Naive thymus-derived CD8-positive, alpha-beta T cell (primary cell): ENCODE data around the gene PXDN. TPM values are rescaled to one million over a fixed set of nuclear protein-coding genes. Genes with fewer than 3 reads are reported as not detected.
"Not testable (repeated sequence)": the region's sequence is repeated elsewhere in the genome, so short reads cannot be mapped to it uniquely, and the experiment has no call there.

ENCODE experiments used
- ATAC-seq, 2 donors: fragments of 150-1000 bp; cut with Tn5 transposase in 1 of 2; sonication (Bioruptor Pico), chemical (Tn5 transposase) in 1 of 2; 1 replicate in 1 of 2; 2 replicates in 1 of 2; pipeline ENCODE4 v1.10.0; 2021; ENCODE audit warnings: mild to moderate bottlenecking in 2 of 2, moderate library complexity in 2 of 2
- POLR2A ChIA-PET: fragments of 350-600 bp; sonication (Branson Sonifier 250); formaldehyde crosslinking; loops from one replicate; lab custom pipeline; 2021; ENCODE audit warnings: antibody characterized with exemption; lab: Charles Lee
- DNase-seq, 10 donors: peaks; one replicate each; pipeline versions ENCODE4 v3.0.0 to v3.0.0-alpha.2; 2020 to 2022
- H3K27ac Mint-ChIP-seq, 10 donors: one replicate each; pipeline ENCODE4 v1.8.0; 2020 to 2022; ENCODE audit warnings: mild to moderate bottlenecking in 10 of 10, mixed read lengths in 10 of 10, moderate library complexity in 4 of 10, inconsistent platforms in 1 of 10
- H3K27me3 Mint-ChIP-seq, 5 donors: one replicate each; pipeline ENCODE4 v1.8.0; 2021 to 2022; ENCODE audit warnings: mixed read lengths in 5 of 5
- H3K36me3 Mint-ChIP-seq, 3 donors: one replicate each; pipeline ENCODE4 v1.8.0; 2020 to 2022; ENCODE audit warnings: mixed read lengths in 3 of 3, mild to moderate bottlenecking in 2 of 3, inconsistent platforms in 1 of 3
- H3K4me1 Mint-ChIP-seq, 4 donors: one replicate each; pipeline ENCODE4 v1.8.0; 2021 to 2022; ENCODE audit warnings: mixed read lengths in 4 of 4
- H3K4me3 Mint-ChIP-seq, 10 donors: one replicate each; pipeline ENCODE4 v1.8.0; 2020 to 2022; ENCODE audit warnings: mild to moderate bottlenecking in 10 of 10, mixed read lengths in 10 of 10, moderate library complexity in 6 of 10, inconsistent platforms in 1 of 10
- H3K9me3 Mint-ChIP-seq, 9 donors: one replicate each; pipeline ENCODE4 v1.8.0; 2020 to 2022; ENCODE audit warnings: mixed read lengths in 9 of 9, mild to moderate bottlenecking in 3 of 9, inconsistent platforms in 1 of 9, moderate library complexity in 1 of 9
- polyA plus RNA-seq, 3 donors: library from polyadenylated mRNA; unstranded; fragments of 300-500 nt; fragmentation: Illumina TruSeq; gene quantifications; one replicate each; pipeline ENCODE4 v1.2.3, GENCODE V29; 2021
- total RNA-seq, 8 experiments: library from RNA in 2 of 8; stranded (reverse) in 2 of 8; gene quantifications; one replicate each; pipeline ENCODE4 v1.2.3 and lab custom pipeline; 2021 to 2026

Gene PXDN
- total and polyA plus RNA-seq, 5 experiments from 2014 or later: 0.42 to 2.0 (median 1.4) TPM

GRCh38 chr2:1731963-1732768, 12.1 kb downstream of the PXDN start:
- POLR2A ChIA-PET: no interaction called here
- Mint-ChIP-seq H3K27ac (no peak overlapping the region), H3K36me3 (no peaks in the 10 kb centered on the region), H3K4me1 (no peaks in the 10 kb centered on the region), H3K4me3 (no peak overlapping the region), H3K27me3 (peaks cover 0 to 16% (median 2%) of the 10 kb centered on the region in 5 donors), H3K9me3 (peaks cover 0 to 2% (median 0%) of the 10 kb centered on the region in 9 donors)
- DNase-seq (no peak), ATAC-seq (no peak)

- no peak overlapping the region for H3K27ac Mint-ChIP-seq
- H3K27me3 Mint-ChIP-seq: peaks cover 0 to 17% (median 2%) of the 10 kb centered on the region in 5 donors
- POLR2A ChIA-PET: interaction anchor here (0.6 kb wide), 1 partner anchor 130 kb away, joined by 3 read pairs; no protein-coding TSS in a partner anchor
- no peaks in the 10 kb centered on the region for H3K4me1 Mint-ChIP-seq
- peaks cover 0 to 2% (median 0%) of the 10 kb centered on the region in 9 donors for H3K9me3 Mint-ChIP-seq
- H3K4me3 Mint-ChIP-seq: no peak overlapping the region
- DNase-seq (no peak), ATAC-seq (no peak)
- H3K36me3 Mint-ChIP-seq: no peaks in the 10 kb centered on the region
These were observed 12.8 kb downstream of the PXDN start for GRCh38 chr2:1731447-1731962.

GRCh38 chr2:1730015-1730927, 14.0 kb downstream of the PXDN start:
- Mint-ChIP-seq H3K36me3 (no peaks in the 10 kb centered on the region), H3K27me3 (peaks cover 0 to 17% (median 2%) of the 10 kb centered on the region in 5 donors), H3K4me1 (no peaks in the 10 kb centered on the region), H3K27ac (no peak overlapping the region), H3K9me3 (no peaks in the 10 kb centered on the region), H3K4me3 (no peak overlapping the region)
- POLR2A ChIA-PET: no interaction called here
- ATAC-seq (no peak), DNase-seq (no peak)

- peaks cover 0 to 17% (median 2%) of the 10 kb centered on the region in 5 donors for H3K27me3 Mint-ChIP-seq
- POLR2A ChIA-PET: no interaction called here
- no peaks in the 10 kb centered on the region for H3K4me1 Mint-ChIP-seq
- ATAC-seq (no peak), DNase-seq (no peak)
- no peaks in the 10 kb centered on the region for H3K9me3 Mint-ChIP-seq
- no peaks in the 10 kb centered on the region for H3K36me3 Mint-ChIP-seq
- H3K27ac Mint-ChIP-seq: no peak overlapping the region
- no peak overlapping the region for H3K4me3 Mint-ChIP-seq
These were observed 15.1 kb downstream of the PXDN start for GRCh38 chr2:1729242-1729641.

- Mint-ChIP-seq H3K36me3 (no peaks in the 10 kb centered on the region), H3K4me3 (no peak overlapping the region), H3K27me3 (peaks cover 0 to 17% (median 2%) of the 10 kb centered on the region in 5 donors), H3K27ac (peak overlapping the region in 1 of 10 donors; percentile 56), H3K4me1 (no peaks in the 10 kb centered on the region), H3K9me3 (no peaks in the 10 kb centered on the region)
- DNase-seq (no peak), ATAC-seq (no peak)
- POLR2A ChIA-PET: no interaction called here
These were observed 15.5 kb downstream of the PXDN start for GRCh38 chr2:1728821-1729220.

- POLR2A ChIA-PET: interaction anchor here (0.6 kb wide), 1 partner anchor 13 kb away, joined by 3 read pairs; no protein-coding TSS in a partner anchor
- H3K9me3 Mint-ChIP-seq: no peaks in the 10 kb centered on the region
- DNase-seq: no peak
- no peak overlapping the region for H3K27ac Mint-ChIP-seq
- H3K4me3 Mint-ChIP-seq: no peak overlapping the region
- no peak for ATAC-seq
- H3K4me1 Mint-ChIP-seq: no peaks in the 10 kb centered on the region
- H3K27me3 Mint-ChIP-seq: peaks cover 0 to 17% (median 2%) of the 10 kb centered on the region in 5 donors
- no peaks in the 10 kb centered on the region for H3K36me3 Mint-ChIP-seq
These were observed 16.4 kb downstream of the PXDN start for GRCh38 chr2:1727796-1728474.

GRCh38 chr2:1727101-1727771, 17.1 kb downstream of the PXDN start:
- Mint-ChIP-seq H3K9me3 (no peaks in the 10 kb centered on the region), H3K36me3 (no peaks in the 10 kb centered on the region), H3K27ac (no peak overlapping the region), H3K4me1 (no peaks in the 10 kb centered on the region), H3K27me3 (peaks cover 0 to 15% (median 2%) of the 10 kb centered on the region in 5 donors), H3K4me3 (no peak overlapping the region)
- DNase-seq (no peak), ATAC-seq (no peak)
- POLR2A ChIA-PET: no interaction called here

GRCh38 chr2:1726558-1726957, 17.8 kb downstream of the PXDN start:
- POLR2A ChIA-PET: no interaction called here
- Mint-ChIP-seq H3K9me3 (no peaks in the 10 kb centered on the region), H3K4me3 (no peak overlapping the region), H3K27ac (no peak overlapping the region), H3K27me3 (peaks cover 0 to 15% (median 0%) of the 10 kb centered on the region in 5 donors), H3K36me3 (no peaks in the 10 kb centered on the region), H3K4me1 (no peaks in the 10 kb centered on the region)
- DNase-seq (no peak), ATAC-seq (no peak)

- ATAC-seq, POLR2A ChIA-PET, H3K9me3 Mint-ChIP-seq, H3K4me3 Mint-ChIP-seq, H3K4me1 Mint-ChIP-seq, H3K27ac Mint-ChIP-seq, DNase-seq, H3K36me3 Mint-ChIP-seq: not testable (repeated sequence)
- H3K27me3 Mint-ChIP-seq: peaks cover 0 to 16% (median 0%) of the 10 kb centered on the region in 5 donors
These were observed 20.0 kb downstream of the PXDN start for GRCh38 chr2:1724351-1724750.

- Mint-ChIP-seq H3K4me3 (no peak overlapping the region), H3K9me3 (peaks cover 0 to 2% (median 0%) of the 10 kb centered on the region in 9 donors), H3K27ac (no peak overlapping the region), H3K27me3 (peaks cover 0 to 16% (median 0%) of the 10 kb centered on the region in 5 donors), H3K36me3 (no peaks in the 10 kb centered on the region), H3K4me1 (no peaks in the 10 kb centered on the region)
- DNase-seq (no peak), ATAC-seq (no peak)
- POLR2A ChIA-PET: no interaction called here
These were observed 20.8 kb downstream of the PXDN start for GRCh38 chr2:1723397-1724042.

- DNase-seq (no peak), ATAC-seq (no peak)
- H3K27ac Mint-ChIP-seq: no peak overlapping the region
- H3K36me3 Mint-ChIP-seq: no peaks in the 10 kb centered on the region
- POLR2A ChIA-PET: no interaction called here
- peaks cover 0 to 15% (median 0%) of the 10 kb centered on the region in 5 donors for H3K27me3 Mint-ChIP-seq
- H3K4me1 Mint-ChIP-seq: no peaks in the 10 kb centered on the region
- peaks cover 0 to 10% (median 0%) of the 10 kb centered on the region in 9 donors for H3K9me3 Mint-ChIP-seq
- no peak overlapping the region for H3K4me3 Mint-ChIP-seq
These were observed 21.6 kb downstream of the PXDN start for GRCh38 chr2:1722692-1723091.
